ENCODE data around the gene MIA2. TPM values are rescaled to one million over a fixed set of nuclear protein-coding genes. Genes with fewer than 3 reads are reported as not detected.
"Not testable (repeated sequence)": the region's sequence is repeated elsewhere in the genome, so short reads cannot be mapped to it uniquely, and the experiment has no call there.

MIA2 gene
- total RNA-seq, result 10 to 100 TPM; 14.2 to 34.2 TPM

- no peak for DNase-seq (ENCODE audit: low spot score)
- no peaks in the 10 kb centered on the region for H3K9me3 ChIP-seq
These were observed at the start of gene MIA2 for GRCh38 chr14:39233680-39234326. TSS of gene MIA2 (plus strand) at chr14:39233915. CDS start at chr14:39234115, 200 bp downstream.

GRCh38 chr14:39184628-39185255 lies 49.0 kb upstream of the MIA2 start:
- Histone ChIP-seq H3K27me3 (no peaks in the 10 kb centered on the region), H3K27ac (no peak overlapping the region), H3K36me3 (peaks cover 49% of the 10 kb centered on the region), H3K4me3 (no peak overlapping the region), H3K4me1 (peaks cover 0 to 4% of the 10 kb centered on the region in 2 donors), H3K9me3 (no peaks in the 10 kb centered on the region)
- no peak for DNase-seq (ENCODE audit: low spot score)
- TF ChIP-seq CTCF (IDR thresholded peaks at IDR 0.05), result no peak

More at GRCh38 chr14:39233680-39234326, at the start of gene MIA2:
- Histone ChIP-seq H3K36me3 (no peaks in the 10 kb centered on the region), H3K4me3 (no peak within 1 kb of the TSS), H3K27me3 (no peaks in the 10 kb centered on the region), H3K4me1 (no peaks in the 10 kb centered on the region), H3K27ac (no peak within 1 kb of the TSS)
- TF ChIP-seq CTCF (IDR thresholded peaks at IDR 0.05), result no peak

GRCh38 chr14:39185256-39186049 lies 48.3 kb upstream of the MIA2 start:
- no peaks in the 10 kb centered on the region for H3K27me3 ChIP-seq
- no peak overlapping the region for H3K27ac ChIP-seq
- H3K4me1 ChIP-seq, result peaks cover 0 to 4% of the 10 kb centered on the region in 2 donors
- no peak for TF ChIP-seq CTCF (IDR thresholded peaks at IDR 0.05)
- no peaks in the 10 kb centered on the region for H3K9me3 ChIP-seq
- no peak for DNase-seq (ENCODE audit: low spot score)
- peaks cover 42% of the 10 kb centered on the region for H3K36me3 ChIP-seq
- no peak overlapping the region for H3K4me3 ChIP-seq

GRCh38 chr14:39186941-39187525 lies 46.7 kb upstream of the MIA2 start:
- no peaks in the 10 kb centered on the region for H3K27me3 ChIP-seq
- no peaks in the 10 kb centered on the region for H3K4me1 ChIP-seq
- H3K27ac ChIP-seq, result no peak overlapping the region
- H3K9me3 ChIP-seq, result no peaks in the 10 kb centered on the region
- H3K4me3 ChIP-seq, result no peak overlapping the region
- no peak for DNase-seq (ENCODE audit: low spot score)
- H3K36me3 ChIP-seq, result peaks cover 26% of the 10 kb centered on the region
- no peak for TF ChIP-seq CTCF (IDR thresholded peaks at IDR 0.05)

- Histone ChIP-seq H3K36me3 (no peaks in the 10 kb centered on the region), H3K4me1 (no peaks in the 10 kb centered on the region), H3K27ac (no peak overlapping the region), H3K4me3 (no peak overlapping the region), H3K27me3 (no peaks in the 10 kb centered on the region), H3K9me3 (no peaks in the 10 kb centered on the region)
- no peak for TF ChIP-seq CTCF (IDR thresholded peaks at IDR 0.05)
- no peak for DNase-seq (ENCODE audit: low spot score)
These were observed 29.8 kb upstream of the MIA2 start for GRCh38 chr14:39203659-39204606.

- not testable (repeated sequence) for H3K4me1 ChIP-seq; H3K4me3 ChIP-seq; H3K9me3 ChIP-seq; H3K36me3 ChIP-seq; H3K27me3 ChIP-seq; H3K27ac ChIP-seq; DNase-seq (ENCODE audit: low spot score)
These were observed 26.3 kb upstream of the MIA2 start for GRCh38 chr14:39207430-39207829.

All from right atrium auricular region (tissue), 2 donors.